Measurements from ENCODE around the gene RAB11FIP3. TPM values are rescaled to one million over a fixed set of nuclear protein-coding genes. Genes with fewer than 3 reads are reported as not detected.

RAB11FIP3 gene
- total RNA-seq, 1 donor from 2014 or later = 52.1 TPM

DNA sequence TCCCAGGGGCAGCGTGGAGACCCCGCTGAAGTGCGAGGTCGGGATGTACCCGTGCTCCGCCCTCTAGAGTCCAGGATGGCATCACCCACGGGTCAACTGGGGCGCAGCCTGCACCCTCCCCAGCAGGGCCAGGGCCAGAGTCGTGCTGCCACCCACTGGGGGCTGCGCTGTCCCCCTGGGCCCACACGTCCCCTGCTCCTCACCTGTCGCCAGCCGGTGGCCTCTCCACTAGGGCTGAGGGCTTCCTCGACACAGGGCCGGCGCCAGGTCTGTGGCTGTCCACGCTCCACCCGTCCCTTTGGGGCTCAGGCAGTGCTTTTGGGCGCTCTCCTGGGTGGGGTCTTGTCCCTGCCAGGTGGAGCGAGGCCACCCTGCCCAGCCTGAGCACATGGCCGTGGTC lies 123.1 kb downstream of the RAB11FIP3 start:
- no peaks in the 10 kb centered on the region for H3K9me3 Mint-ChIP-seq
- DNase-seq (ENCODE audit: extremely low spot score, unreplicated experiment) = no peak
- H3K36me3 Mint-ChIP-seq = no peaks in the 10 kb centered on the region
- H3K27ac Mint-ChIP-seq = no peak overlapping the region
- no peaks in the 10 kb centered on the region for H3K27me3 Mint-ChIP-seq
- TF ChIP-seq, protein P1, sequence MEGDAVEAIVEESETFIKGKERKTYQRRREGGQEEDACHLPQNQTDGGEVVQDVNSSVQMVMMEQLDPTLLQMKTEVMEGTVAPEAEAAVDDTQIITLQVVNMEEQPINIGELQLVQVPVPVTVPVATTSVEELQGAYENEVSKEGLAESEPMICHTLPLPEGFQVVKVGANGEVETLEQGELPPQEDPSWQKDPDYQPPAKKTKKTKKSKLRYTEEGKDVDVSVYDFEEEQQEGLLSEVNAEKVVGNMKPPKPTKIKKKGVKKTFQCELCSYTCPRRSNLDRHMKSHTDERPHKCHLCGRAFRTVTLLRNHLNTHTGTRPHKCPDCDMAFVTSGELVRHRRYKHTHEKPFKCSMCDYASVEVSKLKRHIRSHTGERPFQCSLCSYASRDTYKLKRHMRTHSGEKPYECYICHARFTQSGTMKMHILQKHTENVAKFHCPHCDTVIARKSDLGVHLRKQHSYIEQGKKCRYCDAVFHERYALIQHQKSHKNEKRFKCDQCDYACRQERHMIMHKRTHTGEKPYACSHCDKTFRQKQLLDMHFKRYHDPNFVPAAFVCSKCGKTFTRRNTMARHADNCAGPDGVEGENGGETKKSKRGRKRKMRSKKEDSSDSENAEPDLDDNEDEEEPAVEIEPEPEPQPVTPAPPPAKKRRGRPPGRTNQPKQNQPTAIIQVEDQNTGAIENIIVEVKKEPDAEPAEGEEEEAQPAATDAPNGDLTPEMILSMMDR (conservative IDR thresholded peaks at IDR 0.05) = no peak
- no peak overlapping the region for H3K4me3 Mint-ChIP-seq
- no peaks in the 10 kb centered on the region for H3K4me1 Mint-ChIP-seq (ENCODE audit: unreplicated experiment)

DNA sequence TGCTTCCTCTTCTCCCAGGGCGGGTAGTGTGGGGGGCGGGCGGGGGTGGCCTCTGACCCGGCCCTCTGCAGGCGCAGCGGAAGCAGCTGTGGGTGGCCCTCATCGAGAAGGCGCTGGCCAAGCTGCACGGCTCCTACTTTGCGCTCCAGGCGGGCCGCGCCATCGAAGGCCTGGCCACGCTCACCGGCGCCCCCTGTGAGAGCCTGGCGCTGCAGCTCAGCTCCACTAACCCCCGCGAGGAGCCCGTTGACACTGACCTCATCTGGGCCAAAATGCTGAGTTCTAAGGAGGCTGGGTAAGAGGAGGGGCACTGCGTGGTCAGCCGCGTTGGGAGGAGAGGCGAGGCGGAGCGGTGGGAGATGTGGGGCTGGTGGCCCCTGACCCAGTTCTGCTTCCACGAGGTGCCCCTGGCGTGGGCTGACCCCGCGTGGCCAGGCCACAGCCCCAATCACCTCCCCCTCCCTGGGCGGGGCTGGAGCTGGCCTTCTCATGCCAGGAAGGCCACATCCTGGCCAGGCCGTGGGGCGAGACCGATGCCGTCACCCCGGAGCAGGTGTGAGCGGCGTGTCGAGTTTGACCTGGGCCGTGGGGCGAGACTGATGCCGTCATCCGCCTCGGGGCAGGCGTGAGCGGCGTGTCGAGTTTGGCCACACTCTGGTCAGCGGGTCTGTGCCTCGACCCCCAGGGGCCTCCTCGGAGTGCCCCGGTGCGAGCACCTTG lies 124.3 kb downstream of the RAB11FIP3 start:
- no peak overlapping the region for H3K4me3 Mint-ChIP-seq
- H3K27me3 Mint-ChIP-seq = no peaks in the 10 kb centered on the region
- H3K27ac Mint-ChIP-seq = no peak overlapping the region
- peaks cover 3% of the 10 kb centered on the region for H3K4me1 Mint-ChIP-seq (ENCODE audit: unreplicated experiment)
- TF ChIP-seq, protein P1 (conservative IDR thresholded peaks at IDR 0.05) = no peak
- no peaks in the 10 kb centered on the region for H3K36me3 Mint-ChIP-seq
- DNase-seq (ENCODE audit: extremely low spot score, unreplicated experiment) = no peak
- H3K9me3 Mint-ChIP-seq = no peaks in the 10 kb centered on the region

DNA sequence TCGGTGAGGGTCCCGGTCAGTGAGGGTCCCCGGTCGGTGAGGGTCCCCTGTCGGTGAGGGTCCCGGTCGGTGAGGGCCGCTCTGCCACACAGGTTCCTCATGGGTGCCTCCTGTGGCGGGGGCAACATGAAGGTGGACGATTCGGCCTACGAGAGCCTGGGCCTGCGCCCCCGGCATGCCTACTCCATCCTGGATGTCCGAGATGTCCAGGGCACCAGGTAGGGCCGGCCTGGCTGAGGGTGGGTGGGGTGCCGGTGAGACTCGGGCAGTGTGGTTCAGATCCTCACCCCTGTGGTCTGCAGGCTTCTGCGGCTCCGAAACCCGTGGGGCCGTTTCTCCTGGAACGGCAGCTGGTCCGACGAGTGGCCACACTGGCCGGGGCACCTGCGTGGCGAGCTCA lies 125.8 kb downstream of the RAB11FIP3 start:
- TF ChIP-seq, protein P1 (conservative IDR thresholded peaks at IDR 0.05) = no peak

DNA sequence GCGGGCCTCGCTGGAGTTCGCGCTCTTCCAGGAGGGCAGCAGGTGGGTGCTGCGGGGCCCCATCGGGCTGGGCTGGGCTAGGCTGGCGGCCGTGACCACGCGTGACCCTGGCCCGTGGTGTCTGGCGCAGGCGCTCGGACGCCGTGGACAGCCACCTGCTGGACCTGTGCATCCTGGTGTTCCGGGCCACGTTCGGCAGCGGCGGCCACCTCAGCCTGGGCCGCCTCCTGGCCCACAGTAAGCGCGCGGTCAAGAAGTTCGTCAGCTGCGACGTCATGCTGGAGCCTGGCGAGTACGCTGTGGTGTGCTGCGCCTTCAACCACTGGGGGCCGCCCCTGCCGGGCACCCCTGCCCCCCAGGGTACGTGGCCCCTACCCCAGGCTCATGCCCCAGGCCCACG lies 126.7 kb downstream of the RAB11FIP3 start:
- no peaks in the 10 kb centered on the region for H3K27me3 Mint-ChIP-seq

More for the DNA sequence above, 125.8 kb downstream of the RAB11FIP3 start:
- H3K27ac Mint-ChIP-seq = no peak overlapping the region
- no peaks in the 10 kb centered on the region for H3K27me3 Mint-ChIP-seq
- no peak for DNase-seq (ENCODE audit: extremely low spot score, unreplicated experiment)
- no peak overlapping the region for H3K4me3 Mint-ChIP-seq
- peaks cover 3% of the 10 kb centered on the region for H3K4me1 Mint-ChIP-seq (ENCODE audit: unreplicated experiment)
- H3K9me3 Mint-ChIP-seq = no peaks in the 10 kb centered on the region
- no peaks in the 10 kb centered on the region for H3K36me3 Mint-ChIP-seq

DNA sequence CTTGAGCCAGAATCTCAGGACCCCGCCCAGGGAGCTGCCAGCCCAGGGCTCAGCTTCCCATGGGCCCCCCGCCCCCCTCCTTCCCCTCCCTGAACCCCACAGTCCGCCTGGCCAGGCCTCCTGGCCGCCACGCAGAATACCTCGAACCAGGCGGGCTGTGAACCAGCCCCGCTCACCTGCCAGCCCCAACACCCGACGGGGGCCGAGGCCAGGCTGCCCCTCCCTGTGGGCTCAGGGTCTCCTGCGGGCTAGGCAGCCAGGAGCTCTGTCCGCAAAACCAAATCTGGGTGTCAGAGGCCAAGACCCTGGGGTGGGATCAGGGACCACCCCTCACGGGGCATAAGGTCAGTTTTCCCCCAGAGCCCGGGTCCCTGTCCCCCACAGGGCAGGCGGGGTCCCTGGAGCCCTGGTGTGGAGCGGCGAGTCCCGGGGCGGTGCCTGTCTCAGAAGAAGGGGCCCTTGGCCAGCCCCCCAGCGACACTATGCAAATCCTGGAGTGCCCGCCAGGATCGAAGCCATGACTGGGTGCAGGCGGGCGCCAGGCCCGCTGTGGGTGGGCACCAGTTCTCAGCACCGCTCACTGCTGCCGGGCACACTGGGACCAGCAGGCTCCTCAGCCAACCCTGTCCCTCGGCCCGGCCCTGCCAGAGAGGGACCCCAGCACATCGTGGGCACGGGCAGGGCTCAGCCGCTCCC lies 128.3 kb downstream of the RAB11FIP3 start:
- Mint-ChIP-seq H3K36me3 (no peaks in the 10 kb centered on the region), H3K27ac (no peak overlapping the region), H3K4me1 (ENCODE audit: unreplicated experiment) (peaks cover 3% of the 10 kb centered on the region), H3K27me3 (peaks cover 5% of the 10 kb centered on the region), H3K9me3 (no peaks in the 10 kb centered on the region), H3K4me3 (no peak overlapping the region)
- TF ChIP-seq, protein P1 (conservative IDR thresholded peaks at IDR 0.05) = no peak
- DNase-seq (ENCODE audit: extremely low spot score, unreplicated experiment) = no peak

More for the DNA sequence above, 126.7 kb downstream of the RAB11FIP3 start:
- Mint-ChIP-seq H3K27ac (no peak overlapping the region), H3K4me3 (no peak overlapping the region), H3K4me1 (ENCODE audit: unreplicated experiment) (peaks cover 3% of the 10 kb centered on the region), H3K36me3 (no peaks in the 10 kb centered on the region), H3K9me3 (no peaks in the 10 kb centered on the region)
- DNase-seq (ENCODE audit: extremely low spot score, unreplicated experiment) = no peak
- TF ChIP-seq, protein P1 (conservative IDR thresholded peaks at IDR 0.05) = no peak

All from type B pancreatic cell (in vitro differentiated cells).